Effector CD4-positive, alpha-beta T cell (primary cell): ENCODE results near the gene NCK1.

Experiments used
- DNase-seq: peaks from one replicate; pipeline ENCODE4 v3.0.0-alpha.2; 2020
- total RNA-seq: gene quantifications from one replicate; lab custom pipeline; 2026; lab: John Stamatoyannopoulos, UW

The NCK1 gene
- 40.5 reads per million, percentile 63 among the genes with 10 or more reads in this experiment for total RNA-seq

DNA sequence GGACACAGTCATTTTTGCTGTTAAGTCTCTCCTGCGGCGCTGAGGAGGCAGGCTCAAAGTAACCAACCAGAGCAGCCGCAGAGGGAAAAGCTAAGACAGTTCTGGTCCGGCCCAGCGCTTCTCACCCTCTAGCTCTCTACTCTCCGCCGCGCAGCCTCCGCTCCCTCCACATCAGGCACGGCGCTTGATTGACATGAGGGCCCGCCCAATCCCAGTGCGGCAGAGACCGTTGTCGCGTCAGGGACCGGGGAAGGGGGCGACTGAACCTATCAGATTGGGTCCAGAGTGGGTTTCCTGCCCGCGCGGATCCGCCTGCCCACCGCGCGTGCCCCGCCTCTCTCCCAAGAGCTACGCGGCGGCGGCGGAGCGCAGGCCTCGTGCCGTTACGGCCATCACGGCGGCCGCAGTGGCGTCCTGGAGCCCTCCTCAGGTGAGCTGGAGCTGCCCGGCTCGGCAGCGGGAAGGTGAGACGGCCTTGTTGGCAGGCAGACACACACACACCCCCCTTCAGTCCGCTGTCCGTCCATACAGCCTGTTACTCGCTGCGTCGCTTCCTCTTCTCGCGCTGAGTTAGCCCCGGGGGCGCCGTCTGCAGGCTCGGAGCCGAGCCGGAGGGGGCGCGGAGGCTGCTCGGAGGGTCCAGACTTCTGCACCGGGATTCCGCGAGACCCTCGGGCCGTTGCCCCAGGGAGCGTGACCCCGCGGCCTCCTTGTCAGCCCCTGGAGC is at the start of gene NCK1:
Gene NCK1 (plus strand): TSS at position 319 of the 727 bp plus-strand sequence. CDS start 65,794 bp downstream, outside the sequence.
- peak; percentile 99 for DNase-seq

DNA sequence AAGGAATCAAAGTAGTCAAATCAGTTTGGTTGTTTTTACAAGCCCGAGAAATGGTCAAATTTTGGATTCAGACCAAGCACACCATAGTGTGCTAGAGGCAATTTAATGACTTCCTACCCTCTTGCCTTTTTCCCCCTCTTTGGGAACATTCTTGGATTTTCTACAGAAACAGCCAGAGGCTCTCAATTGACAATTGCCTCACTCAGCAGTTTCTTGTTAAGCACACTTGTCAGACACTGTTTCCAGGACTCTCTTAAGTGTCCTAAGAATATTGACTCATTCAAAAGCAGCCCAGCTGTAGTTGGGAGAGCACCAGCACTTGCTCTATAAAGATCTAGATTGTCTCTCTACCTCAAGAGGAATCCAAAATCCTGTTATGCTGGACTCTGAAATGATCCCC is 44.6 kb upstream of the NCK1 start:
- no peak for DNase-seq

GRCh38 chr3:136818191-136818768 is 43.7 kb upstream of the NCK1 start:
- no peak for DNase-seq

DNA sequence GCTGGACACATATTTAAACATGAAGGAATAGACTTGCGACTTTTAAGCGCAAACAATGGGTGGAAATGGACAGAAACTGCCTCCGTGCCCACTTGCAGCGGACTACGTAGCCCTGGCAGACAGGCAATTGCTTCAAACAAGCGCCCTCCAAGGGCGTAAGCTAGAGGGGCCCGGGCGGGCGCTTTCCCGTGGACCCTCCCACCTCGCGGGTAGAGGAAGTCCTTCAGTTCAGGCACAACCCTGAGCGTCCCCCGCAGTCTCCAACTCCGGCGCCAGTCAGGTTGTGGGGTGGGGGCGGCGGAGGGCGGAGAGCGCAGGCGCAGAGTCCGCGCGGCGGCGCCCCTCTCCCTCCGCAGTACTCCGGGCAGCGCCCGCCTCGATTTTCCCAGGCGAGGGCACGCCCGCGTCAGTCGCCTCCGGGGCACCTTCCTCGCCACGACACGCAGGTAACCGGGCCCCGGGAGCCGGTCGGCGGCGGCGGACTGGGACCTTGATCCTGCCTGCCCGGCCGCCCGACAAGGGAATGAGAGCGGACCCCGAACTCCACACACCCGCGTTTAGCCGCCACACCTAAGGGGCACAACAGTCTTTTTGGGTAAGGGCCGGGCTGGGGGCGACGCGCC is 43.1 kb upstream of the NCK1 start, which contains the start of gene SLC35G2:
Gene SLC35G2 (plus strand): TSS at position 358 of the 623 bp plus-strand sequence. CDS start 35,335 bp downstream, outside the sequence.
- DNase-seq, result peak; percentile 6

DNA sequence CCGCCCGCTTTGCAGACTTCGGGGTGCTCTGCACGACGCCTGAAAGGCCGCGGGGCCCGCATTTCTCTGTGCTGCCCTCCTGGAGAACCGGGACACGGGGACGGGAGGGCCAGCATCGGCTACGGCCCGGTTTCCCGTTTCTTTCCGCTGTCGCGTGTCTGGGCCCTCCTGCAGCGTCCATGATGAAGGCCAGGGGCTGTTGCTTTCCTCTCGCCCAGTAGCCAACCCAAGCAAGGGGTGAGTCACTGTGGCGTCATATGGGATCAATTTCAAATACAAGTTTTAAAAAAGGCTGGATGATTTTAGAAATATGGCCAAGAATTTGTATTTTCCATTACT is 42.6 kb upstream of the NCK1 start:
- no peak for DNase-seq

GRCh38 chr3:136819731-136820679 is 42.0 kb upstream of the NCK1 start:
- peak; percentile 6 for DNase-seq

GRCh38 chr3:136831461-136831860 is 30.5 kb upstream of the NCK1 start:
- no peak for DNase-seq

DNA sequence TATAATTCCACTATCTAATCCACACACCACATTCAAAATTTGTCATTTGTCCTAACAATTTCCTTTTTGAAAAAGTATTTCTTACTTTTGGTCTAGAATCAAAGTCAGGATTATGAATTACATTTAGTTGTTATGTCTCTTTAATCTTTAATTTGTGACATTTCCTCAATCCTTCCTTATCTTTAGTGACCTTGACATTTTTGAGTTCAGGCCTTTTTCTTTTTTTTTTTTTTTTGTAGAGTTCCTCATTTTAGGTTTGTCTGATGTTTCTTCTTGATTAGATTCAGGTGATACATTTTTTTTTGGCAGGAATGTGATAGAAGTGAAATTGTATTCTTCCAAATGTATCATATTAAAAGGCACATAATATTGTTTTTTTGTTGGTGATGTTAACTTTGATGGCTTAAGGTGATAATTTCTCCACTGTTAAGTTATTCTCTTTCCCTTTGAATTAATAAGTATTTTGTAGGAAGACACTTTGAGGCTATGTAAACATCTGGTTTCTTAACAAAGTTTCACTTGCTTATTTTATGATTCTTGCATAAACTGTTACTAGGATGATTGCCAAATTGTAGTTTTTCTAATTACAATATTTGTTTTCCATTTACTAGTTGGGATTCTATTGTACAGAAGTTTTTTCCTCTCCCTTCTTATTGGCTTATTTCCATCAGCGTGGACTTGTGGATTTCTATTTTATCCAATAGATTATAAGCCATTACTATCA is 26.8 kb upstream of the NCK1 start:
- DNase-seq, result no peak

DNA sequence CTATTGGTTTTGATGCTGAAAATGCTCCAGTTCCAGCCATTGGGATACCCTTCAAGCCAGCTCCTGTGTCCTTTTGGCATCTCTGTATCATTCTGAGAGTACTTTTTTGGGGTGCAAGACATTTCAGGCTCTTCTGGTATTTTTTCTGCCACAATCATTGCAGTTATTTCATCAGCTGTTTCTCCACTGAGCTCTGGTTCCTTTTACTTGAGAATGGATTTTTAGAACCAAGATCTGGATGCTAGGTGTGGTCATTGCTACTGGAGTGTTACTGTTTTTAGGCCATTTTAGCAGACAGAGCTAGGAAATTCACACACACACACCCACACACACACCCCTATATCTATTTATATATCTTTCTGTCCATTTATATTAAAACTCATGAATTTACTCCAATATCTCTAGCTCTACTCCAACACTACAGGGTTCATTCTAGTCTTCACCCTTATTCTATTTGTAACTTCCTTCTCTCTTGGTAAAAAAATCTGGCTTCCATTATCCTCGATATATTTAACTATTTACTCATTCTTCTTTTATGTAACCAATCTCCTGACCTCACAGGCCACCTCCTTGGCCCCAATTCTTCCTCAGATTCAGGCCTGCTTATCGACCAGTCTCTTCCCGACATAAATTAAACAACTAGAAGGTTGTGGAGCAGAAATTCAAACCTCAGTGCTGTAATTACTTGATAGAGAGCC is 26.0 kb upstream of the NCK1 start:
- DNase-seq, result no peak

DNA sequence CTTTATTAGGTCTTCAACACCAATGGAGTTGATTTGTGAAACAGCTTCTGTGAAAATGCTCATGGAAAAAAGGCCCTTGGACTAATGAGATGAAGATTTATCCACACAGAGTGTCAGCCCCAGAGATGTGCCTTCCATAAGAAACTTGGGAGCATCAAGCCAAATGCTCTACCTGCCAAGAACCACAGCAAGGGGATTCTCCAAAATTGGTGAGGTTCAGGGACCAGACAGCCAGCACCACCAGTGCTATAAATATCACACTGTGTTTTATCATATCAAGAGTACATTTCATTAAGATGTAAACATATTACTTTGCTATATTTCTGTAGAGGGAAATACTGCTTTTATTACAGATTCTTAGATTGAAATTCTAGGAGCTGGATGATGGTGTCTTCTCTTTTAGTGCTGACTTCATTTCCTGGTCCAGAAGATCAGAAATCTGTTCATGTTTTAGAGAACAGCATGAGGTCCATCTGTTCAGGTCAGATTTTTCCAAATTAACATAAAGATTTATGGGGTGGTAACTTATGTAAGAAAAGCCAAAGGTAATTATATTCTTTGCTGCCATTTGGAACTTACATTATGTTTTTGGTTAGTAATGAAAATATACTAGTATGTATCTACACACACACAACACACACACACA is 25.4 kb upstream of the NCK1 start:
- no peak for DNase-seq

DNA sequence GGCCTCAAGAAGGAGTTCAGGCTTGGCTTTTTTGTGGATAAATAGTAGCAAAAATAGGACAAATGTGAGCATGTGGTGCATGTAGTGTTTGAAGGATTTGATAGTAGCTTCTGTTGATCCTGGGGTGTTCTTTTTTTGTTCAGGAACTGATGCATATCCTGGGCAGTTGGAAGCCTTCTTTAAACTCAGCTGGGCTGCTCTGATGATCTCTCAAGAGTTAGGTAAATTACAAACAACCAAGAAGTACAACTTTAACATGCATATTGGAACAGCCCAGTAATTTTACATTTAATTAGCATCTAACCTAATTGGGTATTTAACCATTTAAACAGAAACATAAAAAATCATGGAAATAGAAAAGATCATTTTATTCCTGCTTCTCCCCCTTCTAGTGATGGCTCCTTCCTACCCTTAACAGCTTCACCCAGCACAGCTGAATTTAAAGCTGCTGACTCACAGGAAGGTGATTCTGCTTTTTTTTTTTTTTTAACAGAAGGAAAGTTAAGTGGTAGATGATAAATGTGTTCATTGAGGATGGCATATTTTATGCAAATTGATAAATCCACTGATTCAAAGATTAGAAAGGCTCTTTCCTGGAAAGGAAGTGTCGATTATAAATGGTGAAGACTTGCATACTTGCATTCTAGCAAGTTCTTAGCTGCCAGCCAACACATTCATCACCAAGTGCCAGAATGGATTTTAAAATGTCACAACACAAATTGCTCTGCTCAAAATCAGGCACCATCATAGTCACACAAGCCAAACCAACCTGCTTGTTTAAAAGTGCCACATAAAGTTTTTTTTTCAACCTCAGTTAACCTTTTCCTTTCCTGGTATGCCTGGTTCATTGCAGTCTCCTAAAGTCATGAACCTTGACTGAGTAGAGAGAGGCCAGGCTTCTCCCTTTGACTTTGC is 23.1 kb upstream of the NCK1 start:
- no peak for DNase-seq

DNA sequence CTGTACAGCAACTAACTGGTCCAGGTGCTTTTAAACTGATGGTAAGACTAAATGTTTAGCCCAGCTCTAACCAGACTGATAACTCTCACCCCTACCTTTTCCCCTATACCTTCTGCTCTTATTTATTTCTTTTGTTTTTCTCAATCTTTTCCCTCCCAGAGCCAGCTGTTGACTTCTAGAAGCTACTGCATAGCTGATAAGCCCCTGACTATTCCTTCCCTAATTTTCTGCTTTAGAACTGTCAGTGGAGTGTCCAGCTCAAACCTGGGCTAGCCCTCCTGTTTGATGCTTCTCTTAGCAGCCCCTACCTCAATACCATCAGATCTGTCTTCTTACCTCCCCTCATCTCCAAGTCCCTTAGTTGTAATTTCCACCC is 22.5 kb upstream of the NCK1 start:
- no peak for DNase-seq

DNA sequence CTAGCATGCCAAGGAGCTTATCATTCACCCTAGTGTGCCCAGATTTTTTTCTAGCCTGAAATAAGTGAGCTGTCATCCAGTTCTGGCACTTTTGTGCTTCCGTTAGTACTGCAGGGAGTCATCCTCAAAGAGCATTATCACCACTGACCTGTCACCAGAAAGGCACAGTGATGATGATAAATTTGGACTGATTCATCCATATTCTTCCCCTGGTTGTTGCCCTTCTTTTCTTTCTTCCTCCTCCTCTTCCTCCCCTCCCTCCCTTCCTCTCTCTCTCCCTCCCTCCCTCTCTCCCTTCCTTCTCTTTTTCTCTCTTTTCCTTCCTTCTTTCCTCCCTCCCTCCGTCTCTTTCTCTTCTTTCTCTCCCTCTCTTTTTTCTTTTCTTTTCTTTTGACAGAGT is 21.8 kb upstream of the NCK1 start:
- DNase-seq, result no peak

- no peak for DNase-seq
Measured at GRCh38 chr3:136842294-136842693, 19.7 kb upstream of the NCK1 start.

DNA sequence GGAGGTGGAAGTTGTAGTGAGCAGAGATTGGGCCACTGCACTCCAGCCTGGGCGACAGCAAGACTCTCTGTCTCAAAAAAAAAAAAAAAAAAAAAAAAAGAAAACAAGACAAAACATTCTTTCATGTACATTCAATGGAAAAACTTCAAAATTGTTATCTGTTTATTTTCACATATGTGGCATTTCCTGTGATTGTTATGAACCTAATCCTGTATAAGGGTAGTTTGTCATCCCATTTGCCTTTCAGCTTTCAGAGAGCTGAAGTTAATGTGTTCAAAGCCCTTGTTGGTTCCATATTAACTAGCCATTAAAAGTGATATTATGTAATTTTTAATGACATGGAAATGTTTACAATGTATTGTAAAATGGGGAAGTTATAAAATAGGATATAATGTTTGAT is 17.3 kb upstream of the NCK1 start:
- no peak for DNase-seq

GRCh38 chr3:136852180-136852579 is 9.8 kb upstream of the NCK1 start:
- no peak for DNase-seq

DNA sequence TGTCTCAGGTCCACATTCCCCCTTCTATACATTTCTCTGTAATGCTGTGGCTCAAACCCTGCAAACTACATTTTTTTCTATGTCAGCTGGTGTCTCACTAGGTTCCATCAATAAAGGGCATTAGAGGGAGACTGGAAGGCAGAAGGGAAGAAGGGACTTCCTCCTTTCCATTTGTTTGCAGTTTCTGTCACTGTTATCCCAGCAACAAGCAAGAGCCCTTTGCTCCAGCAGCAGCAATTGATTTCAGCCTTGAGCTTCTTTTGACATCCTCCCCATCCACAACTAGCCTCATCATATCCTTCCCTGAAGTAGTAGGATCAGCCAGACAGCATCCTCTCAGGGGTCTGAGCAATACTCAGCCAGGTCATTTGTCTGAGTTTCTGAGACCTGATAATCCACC is 5.3 kb upstream of the NCK1 start:
- no peak for DNase-seq

GRCh38 chr3:136858381-136858780 is 3.6 kb upstream of the NCK1 start:
- DNase-seq, result no peak

DNA sequence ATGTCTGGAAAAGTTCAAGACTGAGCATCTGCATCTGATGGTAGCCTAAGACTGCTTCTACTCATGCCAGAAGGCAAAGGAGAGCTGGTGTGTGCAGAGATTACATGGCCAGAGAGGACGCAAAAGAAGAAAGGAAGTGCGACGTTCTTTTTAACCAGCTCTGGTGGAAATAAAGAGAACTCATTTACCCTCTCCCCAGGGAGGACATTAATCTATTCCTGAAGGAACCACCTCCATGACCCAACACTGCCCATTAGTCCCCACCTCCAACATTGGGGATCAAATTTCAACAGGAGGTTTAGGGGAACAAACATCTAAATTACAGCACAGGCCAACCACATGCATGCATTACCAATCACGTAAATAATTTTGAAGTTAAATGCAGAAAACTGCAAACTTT is 1.5 kb upstream of the NCK1 start:
- no peak for DNase-seq
